IMR-90 (cell line): ENCODE measurements around the gene USP47. TPM values are rescaled to one million over a fixed set of nuclear protein-coding genes. Genes with fewer than 3 reads are reported as not detected.

ENCODE experiments used
- ATAC-seq: fragments of 200-7000 bp; cut with Tn5 transposase; 2 replicates; pipeline ENCODE4 v1.9.1; 2020; ENCODE audit warnings: low read depth, mild to moderate bottlenecking, moderate library complexity
- BruUV-seq: library from RNA; stranded (reverse); fragments of 400-500 nt; replicated peaks from 2 replicates; lab custom pipeline; 2021; lab: Mats Ljungman, UMichigan
- CTCF ChIA-PET: fragments of 300-600 bp; formaldehyde crosslinking; extraction: SDS; loops from one replicate; lab custom pipeline; 2021; ENCODE audit warnings: antibody characterized with exemption; lab: Yijun Ruan, JAX
- POLR2A ChIA-PET: fragments of 300-600 bp; sonication (Branson Sonifier 250); formaldehyde crosslinking; loops from one replicate; lab custom pipeline; 2022; ENCODE audit warnings: antibody characterized with exemption; ENCODE audit not compliant: unreplicated experiment; lab: Charles Lee
- DNase-seq: peaks from one replicate; pipeline ENCODE4 v3.0.0; 2013
- H2AFZ ChIP-seq: replicated peaks from 2 replicates; pipeline ENCODE3; 2013; ENCODE audit warnings: low read length, mild to moderate bottlenecking; ENCODE audit not compliant: poor library complexity
- H2AK5ac ChIP-seq: 2 replicates; pipeline ENCODE4 v1.6.1; 2013; ENCODE audit warnings: low read depth, low read length, inconsistent platforms
- H2AK9ac ChIP-seq: replicated peaks from 2 replicates; pipeline ENCODE3; 2013; ENCODE audit warnings: mild to moderate bottlenecking, low read depth, low read length, moderate library complexity; ENCODE audit not compliant: poor library complexity
- H2BK120ac ChIP-seq: 2 replicates; pipeline ENCODE4 v1.6.1; 2013; ENCODE audit warnings: low read depth, low read length, inconsistent platforms
- H2BK15ac ChIP-seq: 3 replicates; pipeline ENCODE4 v1.6.1; 2013; ENCODE audit warnings: low read depth, low read length, inconsistent platforms
- H2BK20ac ChIP-seq: 2 replicates; pipeline ENCODE4 v1.6.1; 2013; ENCODE audit warnings: low read depth, mild to moderate bottlenecking, inconsistent platforms, low read length, moderate library complexity
- H2BK5ac ChIP-seq: 2 replicates; pipeline ENCODE4 v1.6.1; 2013; ENCODE audit warnings: mild to moderate bottlenecking, low read depth, low read length, inconsistent platforms; ENCODE audit not compliant: poor library complexity, severe bottlenecking
- H3K14ac ChIP-seq: replicated peaks from 2 replicates; pipeline ENCODE4 v1.6.1; 2013; ENCODE audit warnings: low read depth, low read length, inconsistent platforms
- H3K18ac ChIP-seq: 2 replicates; pipeline ENCODE4 v1.6.1; 2013; ENCODE audit warnings: low read depth, low read length, control low read depth
- H3K23ac ChIP-seq: 2 replicates; pipeline ENCODE4 v1.6.1; 2013; ENCODE audit warnings: low read depth, low read length, inconsistent platforms
- H3K27ac ChIP-seq: 2 replicates; pipeline ENCODE4 v1.5.1; 2013; ENCODE audit warnings: mild to moderate bottlenecking, control low read depth, low read length; ENCODE audit not compliant: insufficient read depth
- H3K27me3 ChIP-seq: 2 replicates; pipeline ENCODE4 v1.6.1; 2013; ENCODE audit warnings: low read length; ENCODE audit not compliant: control insufficient read depth, insufficient read depth
- H3K36me3 ChIP-seq: 2 replicates; pipeline ENCODE4 v1.6.1; 2013; ENCODE audit warnings: low read length, mixed read lengths; ENCODE audit not compliant: control insufficient read depth, insufficient read depth
- H3K4ac ChIP-seq: 2 replicates; pipeline ENCODE4 v1.6.1; 2013; ENCODE audit warnings: low read depth, low read length, inconsistent platforms
- H3K4me1 ChIP-seq: 2 replicates; pipeline ENCODE4 v1.6.1; 2013; ENCODE audit warnings: low read length, mixed read lengths; ENCODE audit not compliant: control insufficient read depth, insufficient read depth
- H3K4me2 ChIP-seq: 2 replicates; pipeline ENCODE4 v1.6.1; 2013; ENCODE audit warnings: low read depth, mild to moderate bottlenecking, control low read depth, low read length, moderate library complexity
- H3K4me3 ChIP-seq: 2 replicates; pipeline ENCODE4 v1.5.1; 2013; ENCODE audit warnings: low read depth, mild to moderate bottlenecking, control low read depth, low read length, moderate library complexity; ENCODE audit not compliant: insufficient read depth
- H3K56ac ChIP-seq: 2 replicates; pipeline ENCODE4 v1.6.1; 2013; ENCODE audit warnings: low read length, inconsistent platforms; ENCODE audit not compliant: insufficient read depth; ENCODE audit errors: extremely low read depth
- H3K79me1 ChIP-seq, 2 experiments: 2 replicates each; pipeline ENCODE4 v1.6.1; 2013; ENCODE audit warnings: low read length in 2 of 2, inconsistent platforms in 1 of 2, low read depth in 1 of 2
- H3K9ac ChIP-seq: 2 replicates; pipeline ENCODE4 v1.6.1; 2013; ENCODE audit warnings: low read depth, low read length, control low read depth
- H3K9me1 ChIP-seq: 2 replicates; pipeline ENCODE4 v1.6.1; 2013; ENCODE audit warnings: low read length, inconsistent platforms; ENCODE audit not compliant: insufficient read depth
- H3K9me3 ChIP-seq: 2 replicates; pipeline ENCODE4 v1.6.1; 2013; ENCODE audit warnings: low read length; ENCODE audit not compliant: control insufficient read depth, insufficient read depth
- H4K20me1 ChIP-seq: 2 replicates; pipeline ENCODE4 v1.6.1; 2013; ENCODE audit warnings: low read length, inconsistent platforms; ENCODE audit not compliant: insufficient read depth
- H4K5ac ChIP-seq: 2 replicates; pipeline ENCODE4 v1.6.1; 2013; ENCODE audit warnings: mild to moderate bottlenecking, low read depth, low read length, control low read depth
- H4K8ac ChIP-seq, 2 experiments: 2 replicates each; pipeline ENCODE4 v1.6.1; 2013; ENCODE audit warnings: low read depth in 2 of 2, low read length in 2 of 2, control low read depth in 1 of 2, inconsistent platforms in 1 of 2
- H4K91ac ChIP-seq: 2 replicates; pipeline ENCODE4 v1.6.1; 2013; ENCODE audit warnings: low read depth, low read length, inconsistent platforms; ENCODE audit not compliant: insufficient read depth
- BHLHE40 ChIP-seq: fragments of 150-350 bp; IDR thresholded peaks from 2 replicates; pipeline ENCODE4 v1.6.1; 2016; ENCODE audit warnings: mild to moderate bottlenecking, low read depth, low read length
- CTCF ChIP-seq: conservative IDR thresholded peaks from 2 replicates; pipeline ENCODE4 v1.5.1; 2012; ENCODE audit warnings: mild to moderate bottlenecking, low read depth, low read length, improper control_type of control experiment
- FOS ChIP-seq: fragments of 150-350 bp; IDR thresholded peaks from 2 replicates; pipeline ENCODE4 v1.6.1; 2016; ENCODE audit warnings: low read depth, low read length
- RAD21 ChIP-seq: IDR thresholded peaks from 2 replicates; pipeline ENCODE4 v1.6.1; 2012; ENCODE audit warnings: low read length, improper control_type of control experiment
- SMC3 ChIP-seq: fragments of 150-350 bp; IDR thresholded peaks from 2 replicates; pipeline ENCODE4 v1.6.1; 2016; ENCODE audit warnings: low read depth, mild to moderate bottlenecking, antibody characterized with exemption, low read length, moderate library complexity
- WGBS, 2 experiments: methylation state at CpG; one replicate each; pipeline versions ENCODE4 v1.1.5 to v1.1.7; 2013; ENCODE audit warnings: missing lambda C conversion rate in 2 of 2; ENCODE audit not compliant: insufficient read length in 1 of 2; ENCODE audit errors: extremely low coverage in 2 of 2; 5-methylcytosine and 5-hydroxymethylcytosine counted together
- dilution Hi-C: fragments of 300-500 bp; cut with HindIII; formaldehyde crosslinking; loops from one replicate; pipeline ENCODE4 v1.14.3; 2018; ENCODE audit warnings: low sequenced_read_pairs; ENCODE audit not compliant: unreplicated experiment
- in situ Hi-C: fragments of 300-500 bp; cut with MboI; formaldehyde crosslinking; loops from 3 replicates; pipeline ENCODE4 v1.14.3; 2019; ENCODE audit warnings: low sequenced_read_pairs, inconsistent platforms, mixed read lengths
- intact Hi-C: fragments of 100-400 bp; cut with micrococcal nuclease; formaldehyde crosslinking; loops from 2 replicates; pipeline ENCODE4 v1.10.0; 2022
- polyA plus RNA-seq, 3 experiments: library from polyadenylated mRNA; depleted of rRNA; stranded (reverse); fragments of >200 nt; gene quantifications; 2 replicates each; pipeline ENCODE4 v1.2.3, GENCODE V29; 2012; ENCODE audit warnings: low replicate concordance in 1 of 3
- total RNA-seq: library from RNA; depleted of rRNA; stranded (reverse); fragments of >200 nt; gene quantifications from 2 replicates; pipeline ENCODE4 v1.2.3, GENCODE V29; 2012

Gene USP47
- total and polyA plus RNA-seq, 2 of the 4 experiments (the other 2 are of a cell fraction): 15.0 to 110 TPM

- no peak overlapping the region for H3K4ac ChIP-seq
- 84% methylated on average over 9 of the region's 15 CpGs; no CpG with 5 or more reads in 1 of the 2 experiments for WGBS, 2 experiments
- peaks cover 56% of the 10 kb centered on the region for H3K36me3 ChIP-seq
- peak; percentile 93 for ATAC-seq
- H3K9me1 ChIP-seq: peaks cover 17% of the 10 kb centered on the region
- H3K9me3 ChIP-seq: no peaks in the 10 kb centered on the region
- CTCF ChIA-PET: interaction anchor here (0.6 to 1.6 kb wide), 9 partner anchors 10 to 1293 kb away, joined by 3 to 6 read pairs (median 3); no protein-coding TSS in a partner anchor
- H3K27ac ChIP-seq: no peak overlapping the region
- BruUV-seq: no TSS peak
- H3K27me3 ChIP-seq: no peaks in the 10 kb centered on the region
- peaks cover 32 to 74% of the 10 kb centered on the region in 2 experiments for H3K79me1 ChIP-seq
- peaks cover 5% of the 10 kb centered on the region for H3K4me1 ChIP-seq
- H3K14ac ChIP-seq: no peak overlapping the region
- H2BK5ac ChIP-seq: peak overlapping the region; percentile 5
- no peak overlapping the region for H2BK15ac ChIP-seq
- no peak overlapping the region for H3K9ac ChIP-seq
- intact Hi-C loops: no loop called here
- H2BK20ac ChIP-seq: no peak overlapping the region
- in situ Hi-C loops: no loop called here
- H4K5ac ChIP-seq: no peak overlapping the region
- TF ChIP-seq FOS: no peak
- peak; percentile 61 for TF ChIP-seq RAD21
- peak; percentile 45 for TF ChIP-seq SMC3
- TF ChIP-seq BHLHE40: no peak
- TF ChIP-seq CTCF: peak; percentile 61
- POLR2A ChIA-PET: no interaction called here
- H3K23ac ChIP-seq: no peak overlapping the region
- H3K4me3 ChIP-seq: no peak overlapping the region
- no peak overlapping the region for H3K18ac ChIP-seq
- H4K20me1 ChIP-seq: 0 out of 2 replicates have a peak, but pooled peaks cover 6% of the 10 kb centered on the region
- 0 out of 2 replicates have a peak overlapping the region, but pooled peaks have one; percentile 13 for H2AK5ac ChIP-seq
- DNase-seq: peak; percentile 37
- H3K4me2 ChIP-seq: no peak overlapping the region
- dilution Hi-C loops: no loop called here
- no peak overlapping the region for H2BK120ac ChIP-seq
- H3K56ac ChIP-seq: no peak overlapping the region
- H4K91ac ChIP-seq: no peak overlapping the region
- H4K8ac ChIP-seq: 0 out of 4 replicates have a peak overlapping the region, but pooled peaks of 1 of the 2 experiments have one; percentile 35
- peak overlapping the region; percentile 75 for H2AFZ ChIP-seq
- H2AK9ac ChIP-seq: peak overlapping the region; percentile 67
Observed at GRCh38 chr11:11966826-11967668, 125.3 kb downstream of the USP47 start.
